Endothelial cell of umbilical vein (primary cell): ENCODE results near the gene GNAQ.

ENCODE experiments used
- CTCF ChIP-seq, 2 donors: IDR thresholded peaks; 1 replicate in 1 of 2; 2 replicates in 1 of 2; pipeline ENCODE4 v1.5.1; 2011; ENCODE audit warnings: low read length in 2 of 2, mild to moderate bottlenecking in 2 of 2, moderate library complexity in 2 of 2, control low read depth in 1 of 2, inconsistent platforms in 1 of 2, low read depth in 1 of 2; ENCODE audit not compliant: insufficient read depth in 1 of 2; ENCODE audit errors: extremely low read depth in 1 of 2
- EZH2 ChIP-seq: IDR thresholded peaks from 2 replicates; pipeline ENCODE4 v1.6.1; 2012; ENCODE audit warnings: borderline replicate concordance, low read depth, mild to moderate bottlenecking, moderate library complexity, low read length, inconsistent platforms; ENCODE audit not compliant: severe bottlenecking
- FOS ChIP-seq: IDR thresholded peaks from 2 replicates; pipeline ENCODE4 v1.6.1; 2011; ENCODE audit warnings: mild to moderate bottlenecking, low read length, moderate library complexity, borderline replicate concordance; ENCODE audit not compliant: insufficient read depth
- MYC ChIP-seq: IDR thresholded peaks from one replicate; pipeline ENCODE4 v1.6.1; 2011; ENCODE audit warnings: mild to moderate bottlenecking, low read depth, low read length
- POLR2A ChIP-seq: IDR thresholded peaks from 2 replicates; pipeline ENCODE4 v1.6.1; 2012; ENCODE audit warnings: low read depth, mild to moderate bottlenecking, control low read depth, low read length
- POLR2AphosphoS5 ChIP-seq: IDR thresholded peaks from 2 replicates; pipeline ENCODE4 v1.6.1; 2012; ENCODE audit warnings: low read depth, mild to moderate bottlenecking, control low read depth, low read length, moderate library complexity; ENCODE audit not compliant: insufficient read depth

DNA sequence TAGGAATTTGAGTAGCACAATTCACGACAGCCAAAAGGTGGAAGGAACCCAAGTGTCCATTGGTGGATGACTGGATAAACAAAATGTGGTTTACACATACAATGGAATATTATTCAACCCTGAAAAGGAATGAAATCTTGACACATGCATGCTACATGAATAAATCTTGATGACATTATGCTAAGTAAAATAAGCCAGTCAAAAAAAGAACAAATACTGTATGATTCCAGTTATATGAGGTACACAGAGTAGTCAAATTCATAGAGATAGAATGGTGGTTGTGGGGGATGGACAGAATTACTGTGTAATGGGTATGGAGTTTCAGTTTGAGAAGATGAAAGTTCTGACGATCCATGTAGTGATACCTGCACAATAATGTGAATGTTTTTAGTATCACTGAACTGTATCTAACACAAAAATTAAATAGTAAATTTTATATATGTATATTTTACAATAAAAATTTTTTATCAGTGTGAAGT is 265.8 kb downstream of the GNAQ start:
- TF ChIP-seq CTCF (IDR thresholded peaks at IDR 0.05; ENCODE audit: extremely low read depth in 1 of 2, insufficient read depth in 1 of 2, low read depth in 1 of 2, low read length in 2 of 2): no peak
- no peak for TF ChIP-seq MYC
- no peak for TF ChIP-seq EZH2
- TF ChIP-seq POLR2A: no peak
- no peak for TF ChIP-seq POLR2AphosphoS5
- no peak for TF ChIP-seq FOS
